GM23248 (cell line): Measurements from ENCODE around the gene ZNF222. TPM values are rescaled to one million over a fixed set of nuclear protein-coding genes. Genes with fewer than 3 reads are reported as not detected.

Experiments used
- DNase-seq: peaks from one replicate; pipeline ENCODE4 v3.0.0-alpha.2; 2015
- H2AFZ ChIP-seq: fragments of 200-600 bp; sonication (generic); 2 replicates; pipeline ENCODE4 v1.6.1; 2016; ENCODE audit warnings: antibody characterized with exemption
- H3F3A ChIP-seq: fragments of 200-600 bp; sonication (generic); 2 replicates; pipeline ENCODE4 v1.6.1; 2016; ENCODE audit warnings: mild to moderate bottlenecking, antibody characterized with exemption, mixed run types; ENCODE audit not compliant: insufficient read depth
- H3K27ac ChIP-seq: fragments of 200-600 bp; sonication (generic); 2 replicates; pipeline ENCODE4 v1.5.1; 2016; ENCODE audit warnings: mild to moderate bottlenecking
- H3K27me3 ChIP-seq: fragments of 200-600 bp; sonication (generic); replicated peaks from 2 replicates; pipeline ENCODE4 v1.6.1; 2016; ENCODE audit warnings: mild to moderate bottlenecking; ENCODE audit not compliant: insufficient read depth
- H3K36me3 ChIP-seq: fragments of 200-600 bp; sonication (generic); 2 replicates; pipeline ENCODE4 v1.6.1; 2016; ENCODE audit warnings: low read depth, mild to moderate bottlenecking
- H3K4me1 ChIP-seq: fragments of 200-600 bp; sonication (generic); 2 replicates; pipeline ENCODE4 v1.6.1; 2016; ENCODE audit warnings: mild to moderate bottlenecking; ENCODE audit not compliant: insufficient read depth
- H3K4me2 ChIP-seq: fragments of 200-600 bp; sonication (generic); one replicate; pipeline ENCODE4 v1.6.1; 2016; ENCODE audit warnings: mild to moderate bottlenecking; ENCODE audit not compliant: unreplicated experiment
- H3K4me3 ChIP-seq: fragments of 200-600 bp; sonication (generic); 2 replicates; pipeline ENCODE4 v1.5.1; 2016; ENCODE audit warnings: mild to moderate bottlenecking
- H3K79me2 ChIP-seq: fragments of 200-600 bp; sonication (generic); 2 replicates; pipeline ENCODE4 v1.6.1; 2016; ENCODE audit warnings: mild to moderate bottlenecking; ENCODE audit not compliant: insufficient read depth
- H3K9ac ChIP-seq: fragments of 200-600 bp; sonication (generic); 2 replicates; pipeline ENCODE4 v1.6.1; 2016; ENCODE audit warnings: mild to moderate bottlenecking
- H3K9me2 ChIP-seq: fragments of 200-600 bp; sonication (generic); 2 replicates; pipeline ENCODE4 v1.6.1; 2016; ENCODE audit warnings: mixed run types, mild to moderate bottlenecking, moderate library complexity; ENCODE audit not compliant: insufficient read depth
- H3K9me3 ChIP-seq: fragments of 200-600 bp; sonication (generic); one replicate; pipeline ENCODE4 v1.6.1; 2017; ENCODE audit warnings: low read depth
- H4K20me1 ChIP-seq: fragments of 200-600 bp; sonication (generic); 2 replicates; pipeline ENCODE4 v1.6.0; 2016; ENCODE audit not compliant: insufficient read depth
- EZH2 ChIP-seq: fragments of 200-600 bp; sonication (generic); IDR thresholded peaks from 2 replicates; pipeline ENCODE4 v1.6.1; 2018; ENCODE audit warnings: antibody characterized with exemption, mild to moderate bottlenecking; ENCODE audit not compliant: insufficient read depth, poor library complexity, severe bottlenecking
- EZH2phosphoT487 ChIP-seq: fragments of 200-600 bp; sonication (generic); IDR thresholded peaks from 2 replicates; pipeline ENCODE4 v1.6.1; 2018; ENCODE audit warnings: antibody characterized with exemption, moderate library complexity, mild to moderate bottlenecking, low read depth; ENCODE audit not compliant: insufficient read depth
- WGBS, 2 experiments: methylation state at CpG; one replicate each; pipeline ENCODE4 v1.1.6; 2015 to 2017; ENCODE audit warnings: low lambda C conversion rate in 2 of 2, low coverage in 1 of 2; ENCODE audit errors: missing lambda C conversion rate in 2 of 2; 5-methylcytosine and 5-hydroxymethylcytosine counted together
- in situ Hi-C: fragments of 300-500 bp; cut with MboI; formaldehyde crosslinking; loops from 2 replicates; pipeline ENCODE4 v1.15.0; 2020
- polyA plus RNA-seq: library from polyadenylated mRNA; unstranded; fragments of >200 nt; fragmentation: Nextera tagmentation; extraction: Ambion mirVana; gene quantifications from 2 replicates; pipeline ENCODE4 v1.2.1, GENCODE V29; 2016
- total RNA-seq: library from RNA; depleted of rRNA; stranded (reverse); fragments of >200 nt; shearing (Covaris generic); gene quantifications from 2 replicates; pipeline ENCODE4 v1.2.3, GENCODE V29; 2014

The ZNF222 gene
- total and polyA plus RNA-seq, 2 experiments from 2014 or later = 3.2 to 6.6 TPM

DNA sequence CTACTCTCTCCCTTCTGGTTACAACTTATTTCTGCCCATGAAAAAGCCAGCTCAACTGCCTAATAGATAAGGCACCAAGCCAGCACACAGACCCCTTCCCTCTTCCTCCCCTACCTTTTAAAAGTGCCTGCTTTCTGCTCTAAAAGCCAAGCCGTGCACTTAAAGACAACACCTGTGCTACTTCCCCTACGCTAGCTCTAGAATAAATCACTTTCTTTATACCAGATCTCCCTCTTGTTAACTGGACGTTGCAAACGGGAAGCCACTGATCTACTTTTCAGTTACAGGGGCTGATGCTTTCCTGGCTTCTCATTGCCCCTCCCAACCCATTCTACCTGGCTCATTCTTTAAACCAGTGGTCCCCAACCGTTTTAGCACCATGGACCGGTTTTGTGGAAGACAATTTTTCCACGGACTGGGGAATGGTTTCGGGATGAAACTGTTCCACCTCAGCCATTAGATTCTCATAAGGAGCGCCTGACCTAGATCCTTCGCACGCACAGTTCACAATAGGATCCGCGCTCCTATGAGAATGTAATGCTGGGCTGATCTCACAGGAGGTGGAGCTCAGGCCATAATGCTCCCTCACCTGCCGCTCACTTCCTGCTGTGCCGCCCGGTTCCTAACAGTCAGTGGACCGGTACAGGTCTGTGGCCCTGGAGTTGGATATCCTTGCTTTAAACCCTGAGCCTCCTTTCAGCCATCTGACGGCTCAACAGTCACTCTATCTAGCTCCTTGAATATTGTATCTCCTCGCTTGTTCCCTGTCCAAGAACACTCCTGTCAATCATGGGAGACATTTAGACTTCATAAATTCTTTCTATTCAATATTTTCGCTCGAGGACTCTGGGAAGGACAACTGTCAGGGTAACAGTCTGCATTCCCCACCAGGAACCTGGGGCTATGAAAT is 25.8 kb downstream of the ZNF222 start:
- peak overlapping the region; percentile 87 for H3K9ac ChIP-seq
- no peaks in the 10 kb centered on the region for H3K9me3 ChIP-seq
- H3K27me3 ChIP-seq = no peaks in the 10 kb centered on the region; the same call in 1 of the 2 replicates
- in situ Hi-C loops = no loop called here
- H2AFZ ChIP-seq = peak overlapping the region; percentile 100
- peak; percentile 41 for DNase-seq
- 14 to 15% methylated on average over 21 of the region's 21 CpGs for WGBS, 2 experiments
- no peaks in the 10 kb centered on the region for H3K9me2 ChIP-seq
- peak overlapping the region; percentile 86 for H3K4me3 ChIP-seq
- H3K36me3 ChIP-seq = peaks cover 4% of the 10 kb centered on the region; the same call in 1 of the 2 replicates
- H3F3A ChIP-seq = no peaks in the 10 kb centered on the region
- H3K4me2 ChIP-seq = peak overlapping the region; percentile 94
- H3K79me2 ChIP-seq = peaks cover 25% of the 10 kb centered on the region
- H4K20me1 ChIP-seq = no peaks in the 10 kb centered on the region
- no peak overlapping the region for H3K27ac ChIP-seq
- TF ChIP-seq EZH2 (no peak), EZH2phosphoT487 (no peak)
- peaks cover 12% of the 10 kb centered on the region; the same call in 1 of the 2 replicates for H3K4me1 ChIP-seq

DNA sequence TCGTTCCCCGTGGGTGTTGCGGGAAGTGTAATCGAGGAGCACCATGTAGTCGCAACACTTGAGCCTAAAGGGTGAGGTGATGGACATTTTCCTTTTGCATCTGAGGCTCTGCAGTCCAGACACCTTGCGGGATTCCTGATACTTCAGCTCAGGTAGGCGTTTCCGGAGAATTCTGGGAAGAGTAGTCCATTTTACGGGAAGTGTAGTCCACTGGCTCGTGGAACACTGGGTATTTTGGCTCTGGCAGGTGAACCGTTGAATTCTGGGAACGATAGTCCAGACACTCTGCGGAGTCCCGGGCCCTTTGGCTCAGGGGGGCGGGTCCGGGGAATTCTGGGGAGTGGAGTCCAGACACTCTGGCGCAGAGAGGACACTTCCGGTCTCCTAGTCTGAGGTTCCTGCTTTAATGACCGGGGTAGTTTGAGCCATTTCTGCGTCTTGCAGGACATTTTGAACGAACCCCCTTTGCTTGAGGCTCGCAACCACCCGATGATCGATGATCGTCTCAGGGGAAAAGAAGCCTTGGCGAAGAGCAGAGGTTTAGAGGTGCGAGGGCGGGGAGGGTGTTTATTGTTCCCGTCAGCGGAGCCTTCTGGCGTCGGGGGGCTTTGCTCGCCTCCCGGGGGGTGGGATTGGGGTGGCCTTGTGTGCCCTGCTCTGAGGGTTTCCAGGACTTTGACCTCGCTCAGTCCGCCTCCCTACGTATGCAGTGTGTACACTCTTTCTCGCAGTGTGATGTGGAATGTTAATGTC is 26.6 kb downstream of the ZNF222 start, which contains the start of gene ZNF223:
TSS of gene ZNF223 (plus strand) at position 387 of the 753 bp plus-strand sequence. CDS start 3,141 bp downstream, outside the sequence.
- peaks cover 5% of the 10 kb centered on the region; the same call in 1 of the 2 replicates for H3K36me3 ChIP-seq
- peaks cover 25% of the 10 kb centered on the region for H3K79me2 ChIP-seq
- peak within 1 kb of the TSS; percentile 100 for H2AFZ ChIP-seq
- 1 to 2% methylated on average over 31 to 38 of the region's 38 CpGs for WGBS, 2 experiments
- no peak for TF ChIP-seq EZH2phosphoT487
- TF ChIP-seq EZH2 = no peak
- peaks cover 12% of the 10 kb centered on the region; the same call in 1 of the 2 replicates for H3K4me1 ChIP-seq
- in situ Hi-C loops = no loop called here
- no peaks in the 10 kb centered on the region; the same call in 1 of the 2 replicates for H3K27me3 ChIP-seq
- no peaks in the 10 kb centered on the region for H4K20me1 ChIP-seq
- no peaks in the 10 kb centered on the region for H3K9me2 ChIP-seq
- no peaks in the 10 kb centered on the region for H3K9me3 ChIP-seq
- H3K4me2 ChIP-seq = peak within 1 kb of the TSS; percentile 94
- H3K27ac ChIP-seq = peak within 1 kb of the TSS; percentile 42; the same call in 1 of the 2 replicates
- peak within 1 kb of the TSS; percentile 87 for H3K9ac ChIP-seq
- DNase-seq = peak; percentile 96
- peak within 1 kb of the TSS; percentile 86 for H3K4me3 ChIP-seq
- H3F3A ChIP-seq = no peaks in the 10 kb centered on the region

DNA sequence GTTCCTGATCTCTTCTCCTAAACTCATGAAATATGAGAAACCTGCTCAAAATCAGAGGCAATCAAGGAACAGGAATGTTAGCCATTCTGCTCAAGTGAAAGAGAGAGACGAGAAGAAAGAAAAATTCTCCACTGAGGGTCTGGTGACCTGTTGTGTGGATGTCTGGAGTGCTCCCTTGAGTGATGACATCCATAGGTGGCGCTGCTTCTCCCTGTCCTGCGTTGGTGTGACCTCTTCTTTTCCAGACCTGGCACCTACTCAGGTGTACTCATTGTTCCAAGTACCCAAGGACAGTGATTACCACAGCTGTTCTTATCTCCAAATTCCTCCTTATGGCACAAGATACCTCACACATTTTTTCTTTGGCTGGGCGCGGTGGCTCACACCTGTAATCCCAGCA is 30.7 kb downstream of the ZNF222 start:
- 92 to 96% methylated on average over 5 of the region's 5 CpGs for WGBS, 2 experiments
- Histone ChIP-seq H2AFZ (no peak overlapping the region), H3K79me2 (peaks cover 25% of the 10 kb centered on the region), H3F3A (no peaks in the 10 kb centered on the region), H4K20me1 (no peaks in the 10 kb centered on the region), H3K36me3 (peaks cover 5% of the 10 kb centered on the region; the same call in 1 of the 2 replicates), H3K4me3 (no peak overlapping the region), H3K4me2 (no peak overlapping the region), H3K9me2 (no peaks in the 10 kb centered on the region), H3K9ac (no peak overlapping the region), H3K27ac (no peak overlapping the region), H3K27me3 (no peaks in the 10 kb centered on the region), H3K9me3 (no peaks in the 10 kb centered on the region), H3K4me1 (peaks cover 12% of the 10 kb centered on the region; the same call in 1 of the 2 replicates)
- DNase-seq = no peak
- in situ Hi-C loops = no loop called here
- TF ChIP-seq EZH2 = no peak
- no peak for TF ChIP-seq EZH2phosphoT487

DNA sequence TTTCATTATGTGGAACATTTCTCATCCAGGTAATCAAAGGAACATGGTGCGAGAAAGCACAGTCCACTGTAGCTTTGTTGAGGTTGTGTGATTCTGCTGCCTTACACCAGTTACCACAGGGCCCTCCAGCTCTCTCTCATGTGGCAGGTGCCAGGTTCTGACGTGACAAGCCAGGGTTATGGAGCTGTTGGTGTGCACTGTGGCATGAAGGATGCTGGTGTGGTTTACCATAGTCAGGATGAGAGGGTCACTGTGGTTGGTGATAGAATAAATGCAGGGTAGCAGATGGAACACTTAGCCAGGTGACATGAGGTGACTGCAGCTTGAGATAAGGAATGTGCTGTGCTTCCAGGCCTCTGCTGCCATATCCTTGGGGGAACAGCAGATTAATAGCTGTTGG is 34.0 kb downstream of the ZNF222 start:
- Histone ChIP-seq H3K4me3 (no peak overlapping the region), H3K9ac (no peak overlapping the region), H3K27me3 (no peaks in the 10 kb centered on the region), H3K4me2 (no peak overlapping the region), H3K27ac (no peak overlapping the region), H3F3A (no peaks in the 10 kb centered on the region), H3K9me3 (no peaks in the 10 kb centered on the region), H3K79me2 (peaks cover 7% of the 10 kb centered on the region; the same call in 1 of the 2 replicates), H3K4me1 (no peaks in the 10 kb centered on the region), H3K9me2 (no peaks in the 10 kb centered on the region), H3K36me3 (peaks cover 13% of the 10 kb centered on the region), H4K20me1 (no peaks in the 10 kb centered on the region), H2AFZ (no peak overlapping the region)
- 96 to 97% methylated on average over 2 of the region's 2 CpGs for WGBS, 2 experiments
- TF ChIP-seq EZH2 (no peak), EZH2phosphoT487 (no peak)
- in situ Hi-C loops = no loop called here
- DNase-seq = no peak
